HepG2 (cell line): ENCODE measurements around the gene CNNM4. TPM values are rescaled to one million over a fixed set of nuclear protein-coding genes. Genes with fewer than 3 reads are reported as not detected.

Experiments
- CENPT ChIP-seq: sonication (generic); formaldehyde crosslinking; IDR thresholded peaks from 2 replicates; pipeline ENCODE4 v1.8.0; 2022; ENCODE audit warnings: low read depth, mild to moderate bottlenecking, moderate library complexity, missing genetic modification reagents
- CREB3 ChIP-seq: sonication (generic); formaldehyde crosslinking; IDR thresholded peaks from 2 replicates; pipeline ENCODE4 v1.5.0; 2020; ENCODE audit warnings: missing genetic modification reagents
- E2F5 ChIP-seq: sonication (generic); formaldehyde crosslinking; conservative IDR thresholded peaks from 2 replicates; pipeline ENCODE4 v1.4.0; 2020; ENCODE audit warnings: missing genetic modification reagents
- GABPB1 ChIP-seq: IDR thresholded peaks from 2 replicates; pipeline ENCODE4 v1.6.1; 2016; ENCODE audit warnings: mild to moderate bottlenecking, missing genetic modification reagents, moderate library complexity, missing compliant biosample characterization
- GMEB1 ChIP-seq: sonication (generic); formaldehyde crosslinking; IDR thresholded peaks from 2 replicates; pipeline ENCODE4 v1.5.1; 2020; ENCODE audit warnings: missing genetic modification reagents, mild to moderate bottlenecking, borderline replicate concordance
- HNF4A ChIP-seq: sonication (generic); formaldehyde crosslinking; IDR thresholded peaks from 2 replicates; pipeline ENCODE4 v1.4.0; 2020; ENCODE audit warnings: missing genetic modification reagents
- IRF2 ChIP-seq: IDR thresholded peaks from 2 replicates; pipeline ENCODE4 v1.6.1; 2018; ENCODE audit warnings: missing genetic modification reagents, missing compliant biosample characterization
- POGK ChIP-seq: sonication (generic); formaldehyde crosslinking; conservative IDR thresholded peaks from 2 replicates; pipeline ENCODE4 v1.8.0; 2022; ENCODE audit warnings: mild to moderate bottlenecking, moderate library complexity, missing genetic modification reagents
- RBM39 ChIP-seq: fragments of 200-400 bp; formaldehyde crosslinking; IDR thresholded peaks from one replicate; pipeline ENCODE4 v1.6.1; 2018; ENCODE audit warnings: antibody characterized with exemption, mild to moderate bottlenecking, low read depth, low read length; ENCODE audit not compliant: poor library complexity, severe bottlenecking
- REXO4 ChIP-seq: sonication (generic); formaldehyde crosslinking; IDR thresholded peaks from 2 replicates; pipeline ENCODE4 v1.8.0; 2022; ENCODE audit warnings: missing genetic modification reagents, mild to moderate bottlenecking, borderline replicate concordance
- ZBTB44 ChIP-seq: sonication (generic); formaldehyde crosslinking; IDR thresholded peaks from 2 replicates; pipeline ENCODE4 v1.4.0; 2020; ENCODE audit warnings: missing genetic modification reagents
- ZMYM2 ChIP-seq: sonication (generic); formaldehyde crosslinking; IDR thresholded peaks from 2 replicates; pipeline ENCODE4 v1.8.0; 2022; ENCODE audit warnings: mild to moderate bottlenecking, missing genetic modification reagents
- ZNF10 ChIP-seq: sonication (generic); formaldehyde crosslinking; IDR thresholded peaks from 2 replicates; pipeline ENCODE4 v1.4.0; 2020; ENCODE audit warnings: mild to moderate bottlenecking, low read depth, missing genetic modification reagents, borderline replicate concordance
- ZNF331 ChIP-seq: sonication (generic); formaldehyde crosslinking; IDR thresholded peaks from 2 replicates; pipeline ENCODE4 v1.4.0; 2020; ENCODE audit warnings: missing genetic modification reagents
- ZNF556 ChIP-seq: sonication (generic); formaldehyde crosslinking; IDR thresholded peaks from 2 replicates; pipeline ENCODE4 v1.4.0; 2020; ENCODE audit warnings: mild to moderate bottlenecking, missing genetic modification reagents, borderline replicate concordance
- ZNF569 ChIP-seq: sonication (generic); formaldehyde crosslinking; IDR thresholded peaks from 2 replicates; pipeline ENCODE4 v1.5.0; 2020; ENCODE audit warnings: mild to moderate bottlenecking, missing genetic modification reagents, moderate library complexity, borderline replicate concordance
- ZNF629 ChIP-seq: sonication (generic); formaldehyde crosslinking; conservative IDR thresholded peaks from 2 replicates; pipeline ENCODE4 v1.5.0; 2020; ENCODE audit warnings: missing genetic modification reagents
- ZSCAN29 ChIP-seq: sonication (generic); formaldehyde crosslinking; conservative IDR thresholded peaks from 2 replicates; pipeline ENCODE4 v1.4.0; 2020; ENCODE audit warnings: mild to moderate bottlenecking, missing genetic modification reagents
- ZSCAN30 ChIP-seq: sonication (generic); formaldehyde crosslinking; IDR thresholded peaks from 2 replicates; pipeline ENCODE4 v1.5.0; 2020; ENCODE audit warnings: mild to moderate bottlenecking, missing genetic modification reagents
- ZSCAN5A ChIP-seq: sonication (generic); formaldehyde crosslinking; IDR thresholded peaks from 2 replicates; pipeline ENCODE4 v1.8.0; 2022; ENCODE audit warnings: mild to moderate bottlenecking, missing genetic modification reagents, borderline replicate concordance
- polyA plus RNA-seq, 8 experiments: library from polyadenylated mRNA; depleted of rRNA in 3 of 8; stranded (reverse) in 7 of 8; unstranded in 1 of 8; fragments of >200 nt; fragmentation: Illumina TruSeq in 4 of 8; extraction: Trizol in 4 of 8; gene quantifications; 2 replicates each; pipeline versions ENCODE4 v1.2.1 to v1.2.3, GENCODE V29; 2011 to 2016; ENCODE audit warnings: low read depth in 4 of 8, missing spikeins in 1 of 8, mixed read lengths in 1 of 8; ENCODE audit not compliant: insufficient read depth in 1 of 8
- total RNA-seq, 5 experiments: library from RNA; depleted of rRNA; stranded (reverse); fragments of >200 nt; fragmentation: Illumina TruSeq; extraction: Trizol; gene quantifications; 2 replicates each; pipeline ENCODE4 v1.2.3, GENCODE V29; 2016; ENCODE audit warnings: low read depth in 1 of 5

The CNNM4 gene
- total and polyA plus RNA-seq, 2 of the 13 experiments (the other 11 are each of a cell fraction or from before 2014, with no cell fraction given) = 5.9 to 8.4 TPM

GRCh38 chr2:96816127-96816835, 55.6 kb downstream of the CNNM4 start, which contains the start of gene CNNM3 (continued):
- TF ChIP-seq REXO4 (no peak), ZNF331 (CRISPR knock-in tag) (peak; percentile 80; the same call in 1 of the 2 replicates), CENPT (CRISPR knock-in tag) (peak; percentile 16; the same call in 1 of the 2 replicates), ZNF629 (no peak), ZNF556 (CRISPR knock-in tag) (peak; percentile 93), E2F5 (CRISPR knock-in tag) (peak; percentile 62), CREB3 (CRISPR knock-in tag) (0 out of 2 replicates have a peak, but pooled peaks have one; percentile 68), ZSCAN5A (CRISPR knock-in tag) (peak; percentile 67; the same call in 1 of the 2 replicates), HNF4A (no peak), ZSCAN29 (CRISPR knock-in tag) (peak; percentile 77; the same call in 1 of the 2 replicates), GABPB1 (peak; percentile 84), IRF2 (CRISPR knock-in tag) (no peak), ZBTB44 (CRISPR knock-in tag) (peak; percentile 8; the same call in 1 of the 2 replicates), ZSCAN30 (no peak), GMEB1 (peak; percentile 72), POGK (CRISPR knock-in tag) (peak; percentile 77; the same call in 1 of the 2 replicates), ZNF569 (no peak), RBM39 (peak; percentile 54), ZMYM2 (CRISPR knock-in tag) (no peak), ZNF10 (CRISPR knock-in tag) (no peak)
